Activated effector memory CD4-positive, alpha-beta T cell treated with anti-CD3 and anti-CD28 coated beads, Interleukin-2, amount 50 U/mL, for 16 hours (primary cell): Measurements from ENCODE around the gene CXCL14.

Experiments used
- DNase-seq: peaks from one replicate; pipeline ENCODE4 v3.0.0-alpha.2; 2020

CXCL14 gene

DNA sequence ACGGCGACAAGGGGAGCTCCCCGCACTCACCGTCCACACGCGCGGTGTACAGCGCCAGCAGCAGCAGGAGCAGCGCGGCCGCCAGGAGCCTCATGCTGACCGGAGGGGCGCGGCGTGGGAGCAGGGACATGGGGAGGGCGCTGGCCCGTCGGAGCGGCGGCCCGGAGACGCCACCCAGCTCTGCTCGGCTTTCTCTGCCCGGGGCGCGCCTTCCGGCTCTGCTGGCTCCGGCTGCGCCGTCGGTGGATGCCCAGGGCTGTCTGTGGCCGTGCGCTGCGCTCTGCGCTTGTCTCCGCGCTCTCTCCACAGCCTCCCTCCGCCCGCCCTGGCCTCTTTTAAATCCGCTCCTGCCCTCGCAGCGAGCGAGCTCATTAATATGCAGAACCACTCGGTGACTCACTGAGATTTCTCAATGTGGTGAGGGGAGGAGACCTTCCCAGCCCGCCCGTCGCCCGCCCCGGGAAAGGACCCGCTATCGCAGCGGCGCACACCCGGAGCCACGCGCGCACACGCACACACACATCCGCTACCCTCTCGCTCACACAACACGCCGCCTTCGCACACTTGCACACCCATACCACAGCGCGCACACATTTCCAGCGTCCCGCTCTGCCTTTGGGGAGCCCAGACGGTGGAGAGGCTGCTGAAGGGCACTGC lies at the start of gene CXCL14:
Gene CXCL14, minus strand, starts transcription at position 307 of the 657 bp plus-strand sequence. Its CDS starts 213 bp downstream, at position 94.
- no peak for DNase-seq

GRCh38 chr5:135626636-135627035 lies 47.8 kb upstream of the CXCL14 start:
- DNase-seq = no peak

DNA sequence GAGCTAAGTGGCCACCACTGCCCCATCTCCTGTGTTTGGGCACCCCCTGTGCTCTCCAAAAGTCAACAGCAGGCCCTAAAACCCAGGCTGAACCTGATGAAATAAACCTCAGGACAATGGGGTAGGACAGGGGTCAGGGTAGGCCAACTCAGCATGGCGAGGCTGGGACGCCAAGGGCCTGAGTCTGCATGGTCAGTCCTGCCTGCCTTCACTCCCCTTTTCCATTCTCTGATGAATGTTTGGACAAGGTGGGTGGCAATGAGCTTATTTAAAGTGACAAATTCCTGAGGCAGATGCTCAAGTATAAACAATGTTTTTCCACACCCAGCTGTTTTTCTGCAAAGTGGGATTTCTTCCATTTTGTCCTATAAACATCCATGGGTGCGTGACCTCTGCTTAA lies 47.2 kb upstream of the CXCL14 start:
- no peak for DNase-seq

- no peak for DNase-seq
Measured at GRCh38 chr5:135625486-135625885, 46.7 kb upstream of the CXCL14 start.

GRCh38 chr5:135625061-135625460 lies 46.3 kb upstream of the CXCL14 start:
- no peak for DNase-seq

- no peak for DNase-seq
Measured at GRCh38 chr5:135623186-135623715, 44.5 kb upstream of the CXCL14 start.

DNA sequence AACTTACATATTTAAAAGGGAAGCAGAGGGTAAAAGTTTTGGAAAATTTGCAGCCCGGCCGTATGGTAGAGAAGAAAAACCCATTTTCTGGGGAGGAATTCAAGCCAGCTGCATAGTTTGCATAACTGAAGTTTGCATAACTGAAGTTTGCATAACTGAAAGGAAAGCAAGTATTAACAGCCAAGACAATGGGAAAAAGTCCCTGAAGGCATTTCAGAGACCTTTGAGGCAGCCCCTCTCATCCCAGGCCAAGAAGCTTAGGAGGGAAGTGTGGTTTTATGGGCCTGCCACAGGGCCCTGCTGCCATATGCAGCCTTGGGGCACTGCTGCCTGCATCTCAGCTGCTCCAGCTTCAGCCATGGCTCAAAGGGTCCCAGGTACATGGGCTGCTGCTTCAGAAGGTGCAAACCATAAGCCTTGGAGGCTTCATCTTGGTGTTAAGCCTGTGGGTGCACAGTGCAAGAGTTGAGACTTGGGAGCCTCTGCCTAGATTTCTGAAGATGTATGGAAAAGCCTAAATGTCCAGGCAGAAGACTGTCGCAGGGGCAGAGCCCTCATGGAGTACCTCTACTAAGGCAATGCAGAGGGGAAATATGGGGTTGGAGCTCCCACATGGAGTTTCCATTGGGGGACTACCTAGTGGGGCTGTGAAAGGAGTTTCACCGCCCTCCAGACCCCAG lies 36.9 kb upstream of the CXCL14 start:
- no peak for DNase-seq

GRCh38 chr5:135615171-135615570 lies 36.4 kb upstream of the CXCL14 start:
- no peak for DNase-seq

DNA sequence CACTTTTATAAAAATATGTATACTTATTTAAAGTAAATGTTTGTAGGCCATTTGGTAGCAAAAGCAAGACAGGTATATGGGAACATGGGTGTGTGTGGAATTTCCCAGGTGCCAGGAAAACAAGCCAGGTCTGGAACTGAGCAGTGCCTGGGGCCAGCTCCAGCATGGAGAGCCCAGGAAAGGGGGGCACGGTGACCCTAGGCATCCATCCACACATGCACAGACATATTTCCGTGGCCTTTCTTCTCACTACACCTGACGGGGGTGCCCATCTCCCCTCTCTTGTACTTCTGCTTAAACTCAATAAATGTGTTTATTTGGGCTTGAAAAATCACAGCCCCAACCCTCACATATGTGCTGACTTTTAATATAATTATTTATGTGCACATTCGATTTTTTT lies 31.2 kb upstream of the CXCL14 start:
- no peak for DNase-seq

DNA sequence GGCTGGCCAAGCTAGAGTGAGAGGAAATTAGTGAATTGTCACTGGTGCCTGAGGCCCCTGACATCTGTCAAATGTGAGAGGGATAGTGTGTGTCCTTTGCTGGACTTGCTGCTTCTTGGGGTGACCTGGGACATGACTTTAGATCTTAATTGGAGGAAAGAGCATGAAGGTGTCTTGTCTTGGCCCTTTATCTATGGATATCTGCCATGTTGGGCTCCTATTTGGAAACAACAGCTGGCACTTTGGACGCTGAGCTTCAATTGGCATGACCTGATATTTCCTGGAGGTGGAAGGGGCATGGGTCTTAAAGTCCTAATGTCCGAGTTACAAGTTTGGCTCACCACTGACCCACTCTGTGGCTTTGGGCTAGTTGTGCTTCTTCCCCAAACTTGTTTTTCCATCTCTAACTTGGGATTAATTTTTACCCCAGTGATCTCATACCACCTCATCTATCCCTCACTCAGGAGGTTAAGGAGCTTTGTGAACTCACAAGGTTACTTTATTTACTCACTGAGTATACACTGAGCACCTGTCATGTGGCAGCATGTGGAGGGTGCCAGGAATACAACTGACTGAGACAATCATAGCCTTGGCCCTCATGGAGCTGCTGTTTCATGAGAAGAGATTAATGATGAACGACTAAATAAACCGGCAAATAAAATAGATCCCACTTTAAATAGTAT lies 30.1 kb upstream of the CXCL14 start:
- DNase-seq = no peak

DNA sequence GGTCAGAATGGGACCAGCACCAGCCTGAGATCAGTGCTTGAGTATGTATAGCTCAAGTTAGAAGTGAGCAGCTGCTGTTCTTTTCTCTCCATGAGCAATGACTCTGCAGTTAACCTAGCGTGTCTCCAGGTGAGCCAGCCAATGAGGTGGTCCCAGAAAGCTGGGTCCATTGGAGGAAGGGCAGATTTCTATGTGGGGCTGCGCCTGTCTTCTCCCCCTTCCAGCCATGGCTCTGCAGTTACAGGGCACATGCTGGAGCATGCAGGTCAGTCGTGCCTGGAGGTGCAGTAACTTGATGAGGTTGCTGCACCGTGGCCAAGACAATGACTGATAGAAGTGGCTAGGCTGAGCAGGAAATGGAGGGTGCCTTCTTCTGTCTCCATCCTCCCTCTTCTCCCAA lies 29.6 kb upstream of the CXCL14 start:
- no peak for DNase-seq

DNA sequence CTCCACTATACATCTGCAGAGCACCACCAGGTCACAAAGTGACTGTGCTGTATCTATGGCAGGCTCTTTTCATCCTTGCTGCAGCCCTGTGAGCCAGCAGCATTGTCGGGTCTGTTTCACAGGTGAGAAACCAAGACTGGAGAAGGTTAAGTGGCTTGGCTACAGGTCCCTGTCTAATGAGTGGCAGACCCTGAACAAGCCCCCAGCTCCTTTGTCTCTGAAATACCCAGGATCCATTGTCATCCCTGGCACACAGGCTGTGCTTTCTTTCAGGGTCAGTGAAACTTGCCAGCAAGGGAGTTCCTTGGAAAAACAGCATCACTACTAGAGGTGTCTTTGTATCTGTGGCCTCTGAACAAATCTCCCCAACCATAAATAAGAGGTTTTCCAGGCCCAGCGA lies 27.6 kb upstream of the CXCL14 start:
- no peak for DNase-seq

- no peak for DNase-seq
Measured at GRCh38 chr5:135605221-135605620, 26.4 kb upstream of the CXCL14 start.

DNA sequence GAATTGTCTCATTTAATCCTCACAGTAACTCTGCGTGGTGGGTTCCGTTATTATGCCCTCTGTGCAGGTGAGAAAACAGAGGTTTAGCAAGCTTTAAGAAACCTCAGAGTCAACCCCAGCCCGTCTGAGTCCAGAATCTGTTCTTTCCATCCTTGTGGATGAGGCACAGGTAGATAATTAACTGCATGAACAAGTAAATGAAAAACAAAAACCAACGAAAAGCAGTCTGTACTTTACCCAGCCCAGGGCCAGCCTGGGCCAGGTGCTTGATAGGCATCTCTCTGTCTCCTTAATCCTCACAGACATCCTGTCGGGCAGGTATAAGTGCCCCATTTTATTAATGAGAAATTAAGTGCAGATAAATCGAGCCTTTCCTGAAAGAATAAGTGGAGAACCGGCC lies 25.3 kb upstream of the CXCL14 start:
- no peak for DNase-seq

- DNase-seq = no peak
Measured at GRCh38 chr5:135602882-135603721, 24.3 kb upstream of the CXCL14 start.

DNA sequence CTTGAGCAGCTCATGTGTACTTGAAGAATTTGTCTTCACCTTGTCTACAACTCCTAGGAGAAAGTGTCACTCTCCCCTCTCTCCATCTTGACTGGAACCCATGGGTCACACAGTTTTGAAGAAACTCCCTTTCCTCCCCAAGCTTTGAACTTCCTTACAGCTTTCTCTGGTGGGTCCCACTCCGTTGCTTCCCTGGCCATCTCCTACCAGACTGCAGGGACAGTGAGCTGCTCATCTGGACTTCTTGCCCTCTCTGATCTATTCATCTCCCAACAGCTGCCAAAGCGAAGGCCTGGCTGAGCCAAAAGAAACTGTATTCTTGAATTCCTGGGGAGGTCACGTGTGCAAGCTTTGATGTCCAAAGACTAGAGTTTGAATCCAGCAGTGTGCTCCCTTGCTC lies 22.7 kb upstream of the CXCL14 start:
- DNase-seq = no peak

DNA sequence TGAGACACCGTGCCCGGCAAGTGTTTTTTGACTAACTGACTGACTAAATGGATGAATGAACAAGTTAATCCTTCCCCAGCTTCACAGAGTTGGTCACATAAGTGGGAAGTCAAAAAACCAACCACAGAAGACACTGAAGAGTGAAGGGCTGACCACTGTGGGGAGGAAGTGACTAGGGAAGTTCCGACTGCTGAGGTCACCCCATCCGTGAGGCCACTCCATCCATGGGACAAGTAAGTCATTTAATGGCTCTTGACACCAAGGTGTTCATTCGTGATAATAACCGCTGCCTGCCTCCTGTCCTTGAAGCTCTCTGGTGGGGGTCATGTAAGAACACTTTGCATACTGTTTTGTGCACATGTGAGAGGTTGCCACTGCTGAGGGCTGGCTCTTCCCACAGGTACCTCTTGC lies 22.2 kb upstream of the CXCL14 start:
- DNase-seq = no peak

DNA sequence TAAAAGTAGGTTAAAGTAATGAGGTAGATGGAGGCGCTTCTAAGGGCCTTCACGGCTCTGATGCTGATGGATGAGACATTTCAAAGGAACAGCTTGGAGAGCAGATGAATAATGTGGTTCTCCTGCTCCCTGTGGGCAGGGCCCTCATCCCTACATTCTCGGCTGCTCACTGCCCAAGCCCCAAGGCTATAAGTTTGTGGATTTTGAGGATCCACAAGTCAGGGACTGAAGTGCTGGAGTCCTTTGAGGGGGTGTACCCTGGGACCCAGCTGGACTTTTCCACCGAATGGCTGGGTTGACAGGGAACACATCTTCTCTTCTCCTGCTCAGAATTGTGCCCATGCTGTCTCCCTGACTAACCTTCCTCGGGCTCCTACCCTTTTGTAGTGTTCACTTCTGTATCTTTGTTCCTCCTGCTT lies 21.4 kb upstream of the CXCL14 start:
- DNase-seq = no peak

- no peak for DNase-seq
Measured at GRCh38 chr5:135599421-135600151, 20.8 kb upstream of the CXCL14 start.

- DNase-seq = no peak
Measured at GRCh38 chr5:135598691-135599395, 20.1 kb upstream of the CXCL14 start.

- no peak for DNase-seq
Measured at GRCh38 chr5:135596788-135597187, 18.0 kb upstream of the CXCL14 start.
